ENCODE data around the gene DAGLA. TPM values are rescaled to one million over a fixed set of nuclear protein-coding genes. Genes with fewer than 3 reads are reported as not detected.

Gene DAGLA
- total and polyA plus RNA-seq, 2 of the 13 experiments (the other 11 are each of a cell fraction or from before 2014, with no cell fraction given), result 2.6 to 3.9 TPM

- TF ChIP-seq, protein P1, sequence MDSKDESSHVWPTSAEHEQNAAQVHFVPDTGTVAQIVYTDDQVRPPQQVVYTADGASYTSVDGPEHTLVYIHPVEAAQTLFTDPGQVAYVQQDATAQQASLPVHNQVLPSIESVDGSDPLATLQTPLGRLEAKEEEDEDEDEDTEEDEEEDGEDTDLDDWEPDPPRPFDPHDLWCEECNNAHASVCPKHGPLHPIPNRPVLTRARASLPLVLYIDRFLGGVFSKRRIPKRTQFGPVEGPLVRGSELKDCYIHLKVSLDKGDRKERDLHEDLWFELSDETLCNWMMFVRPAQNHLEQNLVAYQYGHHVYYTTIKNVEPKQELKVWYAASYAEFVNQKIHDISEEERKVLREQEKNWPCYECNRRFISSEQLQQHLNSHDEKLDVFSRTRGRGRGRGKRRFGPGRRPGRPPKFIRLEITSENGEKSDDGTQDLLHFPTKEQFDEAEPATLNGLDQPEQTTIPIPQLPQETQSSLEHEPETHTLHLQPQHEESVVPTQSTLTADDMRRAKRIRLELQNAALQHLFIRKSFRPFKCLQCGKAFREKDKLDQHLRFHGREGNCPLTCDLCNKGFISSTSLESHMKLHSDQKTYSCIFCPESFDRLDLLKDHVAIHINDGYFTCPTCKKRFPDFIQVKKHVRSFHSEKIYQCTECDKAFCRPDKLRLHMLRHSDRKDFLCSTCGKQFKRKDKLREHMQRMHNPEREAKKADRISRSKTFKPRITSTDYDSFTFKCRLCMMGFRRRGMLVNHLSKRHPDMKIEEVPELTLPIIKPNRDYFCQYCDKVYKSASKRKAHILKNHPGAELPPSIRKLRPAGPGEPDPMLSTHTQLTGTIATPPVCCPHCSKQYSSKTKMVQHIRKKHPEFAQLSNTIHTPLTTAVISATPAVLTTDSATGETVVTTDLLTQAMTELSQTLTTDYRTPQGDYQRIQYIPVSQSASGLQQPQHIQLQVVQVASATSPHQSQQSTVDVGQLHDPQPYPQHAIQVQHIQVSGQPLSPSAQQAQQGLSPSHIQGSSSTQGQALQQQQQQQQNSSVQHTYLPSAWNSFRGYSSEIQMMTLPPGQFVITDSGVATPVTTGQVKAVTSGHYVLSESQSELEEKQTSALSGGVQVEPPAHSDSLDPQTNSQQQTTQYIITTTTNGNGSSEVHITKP (CRISPR knock-in tag; IDR thresholded peaks at IDR 0.05; ENCODE audit: low read depth), result 0 out of 2 replicates have a peak, but pooled peaks have one; percentile 12
- TF ChIP-seq, protein P2, sequence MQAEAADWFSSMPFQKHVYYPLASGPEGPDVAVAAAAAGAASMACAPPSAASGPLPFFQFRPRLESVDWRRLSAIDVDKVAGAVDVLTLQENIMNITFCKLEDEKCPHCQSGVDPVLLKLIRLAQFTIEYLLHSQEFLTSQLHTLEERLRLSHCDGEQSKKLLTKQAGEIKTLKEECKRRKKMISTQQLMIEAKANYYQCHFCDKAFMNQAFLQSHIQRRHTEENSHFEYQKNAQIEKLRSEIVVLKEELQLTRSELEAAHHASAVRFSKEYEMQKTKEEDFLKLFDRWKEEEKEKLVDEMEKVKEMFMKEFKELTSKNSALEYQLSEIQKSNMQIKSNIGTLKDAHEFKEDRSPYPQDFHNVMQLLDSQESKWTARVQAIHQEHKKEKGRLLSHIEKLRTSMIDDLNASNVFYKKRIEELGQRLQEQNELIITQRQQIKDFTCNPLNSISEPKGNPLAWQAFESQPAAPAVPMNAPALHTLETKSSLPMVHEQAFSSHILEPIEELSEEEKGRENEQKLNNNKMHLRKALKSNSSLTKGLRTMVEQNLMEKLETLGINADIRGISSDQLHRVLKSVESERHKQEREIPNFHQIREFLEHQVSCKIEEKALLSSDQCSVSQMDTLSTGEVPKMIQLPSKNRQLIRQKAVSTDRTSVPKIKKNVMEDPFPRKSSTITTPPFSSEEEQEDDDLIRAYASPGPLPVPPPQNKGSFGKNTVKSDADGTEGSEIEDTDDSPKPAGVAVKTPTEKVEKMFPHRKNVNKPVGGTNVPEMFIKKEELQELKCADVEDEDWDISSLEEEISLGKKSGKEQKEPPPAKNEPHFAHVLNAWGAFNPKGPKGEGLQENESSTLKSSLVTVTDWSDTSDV (CRISPR knock-in tag; IDR thresholded peaks at IDR 0.05), result 0 out of 2 replicates have a peak, but pooled peaks have one; percentile 23
- TF ChIP-seq SP2 (CRISPR knock-in tag; IDR thresholded peaks at IDR 0.05) (no peak), ZNF350 (CRISPR knock-in tag; IDR thresholded peaks at IDR 0.05; ENCODE audit: borderline replicate concordance, low read depth) (peak; percentile 67), PRDM4 (CRISPR knock-in tag; IDR thresholded peaks at IDR 0.05; ENCODE audit: borderline replicate concordance) (no peak), ZFP91 (CRISPR knock-in tag; IDR thresholded peaks at IDR 0.05; ENCODE audit: borderline replicate concordance) (peak; percentile 51; the same call in 1 of the 2 replicates), ZNF354B (CRISPR knock-in tag; IDR thresholded peaks at IDR 0.05) (no peak), MTF1 (CRISPR knock-in tag; IDR thresholded peaks at IDR 0.05) (no peak), ZNF441 (CRISPR knock-in tag; IDR thresholded peaks at IDR 0.05; ENCODE audit: borderline replicate concordance) (0 out of 2 replicates have a peak, but pooled peaks have one; percentile 31), ATAD3A (CRISPR knock-in tag; IDR thresholded peaks at IDR 0.05) (no peak), POGZ (CRISPR knock-in tag; IDR thresholded peaks at IDR 0.05) (peak; percentile 29; the same call in 1 of the 2 replicates), ZC3H4 (CRISPR knock-in tag; IDR thresholded peaks at IDR 0.05; ENCODE audit: borderline replicate concordance) (peak; percentile 82; the same call in 1 of the 2 replicates), TAF1 (CRISPR knock-in tag; IDR thresholded peaks at IDR 0.05) (peak; percentile 71; the same call in 1 of the 2 replicates), ZFP82 (CRISPR knock-in tag; IDR thresholded peaks at IDR 0.05; ENCODE audit: borderline replicate concordance) (peak; percentile 75; the same call in 1 of the 2 replicates), MAF1 (CRISPR knock-in tag; IDR thresholded peaks at IDR 0.05; ENCODE audit: borderline replicate concordance) (no peak), PPARG (CRISPR knock-in tag; conservative IDR thresholded peaks at IDR 0.05) (no peak; the same call in none of the 2 replicates), ZNF383 (CRISPR knock-in tag; IDR thresholded peaks at IDR 0.05; ENCODE audit: borderline replicate concordance) (no peak), CC2D1A (CRISPR knock-in tag; IDR thresholded peaks at IDR 0.05) (no peak)
Measured at GRCh38 chr11:61756452-61757212, 76.4 kb downstream of the DAGLA start (continued).
